ENCODE results near the gene ABHD16B. TPM values are rescaled to one million over a fixed set of nuclear protein-coding genes. Genes with fewer than 3 reads are reported as not detected.

The ABHD16B gene
- total RNA-seq, 1 donor from 2014 or later, result not detected

GRCh38 chr20:63858393-63859165, 2.7 kb upstream of the ABHD16B start:
- Histone ChIP-seq H3K4me3 (no peak overlapping the region), H3K36me3 (peaks cover 15% of the 10 kb centered on the region)
- intact Hi-C loops (cut with DNase I), result no loop called here

GRCh38 chr20:63859166-63859699, 2.1 kb upstream of the ABHD16B start:
- peaks cover 64% of the 10 kb centered on the region for H3K4me1 ChIP-seq
- intact Hi-C loops (cut with DNase I), result no loop called here

More at GRCh38 chr20:63858393-63859165, 2.7 kb upstream of the ABHD16B start:
- peaks cover 5% of the 10 kb centered on the region for H3K27me3 ChIP-seq (ENCODE audit: low read depth)
- peak; percentile 26 for TF ChIP-seq CTCF (IDR thresholded peaks at IDR 0.05)
- H3K4me1 ChIP-seq, result peaks cover 67% of the 10 kb centered on the region
- H3K27ac ChIP-seq, result peak overlapping the region; percentile 74
- ATAC-seq, result peak; percentile 0 to 11
- no peaks in the 10 kb centered on the region for H3K9me3 ChIP-seq
- DNase-seq, result no peak

GRCh38 chr20:63860325-63861051, 810 bp upstream of the ABHD16B start:
- intact Hi-C loops (cut with DNase I), result no loop called here
- DNase-seq (peak; percentile 71), ATAC-seq (no peak)
- Histone ChIP-seq H3K36me3 (peaks cover 15% of the 10 kb centered on the region), H3K27ac (peak overlapping the region; percentile 21), H3K4me3 (no peak overlapping the region), H3K9me3 (no peaks in the 10 kb centered on the region), H3K27me3 (ENCODE audit: low read depth) (no peaks in the 10 kb centered on the region), H3K4me1 (peaks cover 52% of the 10 kb centered on the region)
- no peak for TF ChIP-seq CTCF (IDR thresholded peaks at IDR 0.05)

More at GRCh38 chr20:63859166-63859699, 2.1 kb upstream of the ABHD16B start:
- H3K27ac ChIP-seq, result peak overlapping the region; percentile 74
- peaks cover 15% of the 10 kb centered on the region for H3K36me3 ChIP-seq
- no peak for DNase-seq
- H3K27me3 ChIP-seq (ENCODE audit: low read depth), result peaks cover 5% of the 10 kb centered on the region
- no peak for TF ChIP-seq CTCF (IDR thresholded peaks at IDR 0.05)
- no peaks in the 10 kb centered on the region for H3K9me3 ChIP-seq
- ATAC-seq, result no peak
- no peak overlapping the region for H3K4me3 ChIP-seq

GRCh38 chr20:63861981-63862901, 943 bp downstream of the ABHD16B start:
- intact Hi-C loops (cut with DNase I), result no loop called here
- H3K4me1 ChIP-seq, result peaks cover 54% of the 10 kb centered on the region

More at GRCh38 chr20:63861981-63862901, 943 bp downstream of the ABHD16B start:
- no peak for DNase-seq
- Histone ChIP-seq H3K27ac (no peak overlapping the region), H3K4me3 (no peak overlapping the region), H3K9me3 (no peaks in the 10 kb centered on the region), H3K36me3 (peaks cover 15% of the 10 kb centered on the region), H3K27me3 (ENCODE audit: low read depth) (no peaks in the 10 kb centered on the region)
- no peak for TF ChIP-seq CTCF (IDR thresholded peaks at IDR 0.05)
- ATAC-seq, result no peak

All from lower lobe of right lung (tissue), 2 donors.